Neural cell (in vitro differentiated cells): Measurements from ENCODE around the gene CAPZA2. TPM values are rescaled to one million over a fixed set of nuclear protein-coding genes. Genes with fewer than 3 reads are reported as not detected.

ENCODE experiments used
- H2AFZ ChIP-seq: fragments of 200-600, 300-800 bp; sonication (generic), shearing (Covaris generic); 2 replicates; pipeline ENCODE4 v1.6.0; 2014; ENCODE audit warnings: low read depth, mild to moderate bottlenecking, antibody characterized with exemption, low read length, moderate library complexity
- H3F3A ChIP-seq: fragments of 200-600 bp; shearing (Covaris generic); 2 replicates; pipeline ENCODE4 v1.6.1; 2016; ENCODE audit warnings: mild to moderate bottlenecking, moderate library complexity, mixed read lengths, antibody characterized with exemption, low read length; ENCODE audit not compliant: insufficient read depth, poor library complexity, severe bottlenecking
- H3K27ac ChIP-seq: fragments of 200-600, 300-800 bp; sonication (generic), shearing (Covaris generic); 2 replicates; pipeline ENCODE4 v1.5.1; 2014; ENCODE audit warnings: mild to moderate bottlenecking, low read length, moderate library complexity
- H3K27me3 ChIP-seq: fragments of 300-800, 200-600 bp; sonication (generic), shearing (Covaris generic); 2 replicates; pipeline ENCODE4 v1.6.0; 2014; ENCODE audit warnings: mild to moderate bottlenecking, low read depth, low read length, moderate library complexity; ENCODE audit not compliant: insufficient read depth
- H3K36me3 ChIP-seq: fragments of 300-800, 200-600 bp; sonication (generic), shearing (Covaris generic); 2 replicates; pipeline ENCODE4 v1.5.1; 2014; ENCODE audit warnings: mild to moderate bottlenecking, antibody characterized with exemption, low read length, moderate library complexity; ENCODE audit not compliant: insufficient read depth
- H3K4me2 ChIP-seq: fragments of 300-800, 200-600 bp; sonication (generic), shearing (Covaris generic); 2 replicates; pipeline ENCODE4 v1.6.0; 2014; ENCODE audit warnings: mild to moderate bottlenecking, low read length
- H3K4me3 ChIP-seq: fragments of 300-800, 200-600 bp; sonication (generic), shearing (Covaris generic); 2 replicates; pipeline ENCODE4 v1.5.1; 2014; ENCODE audit warnings: mild to moderate bottlenecking, low read length, moderate library complexity
- H3K79me2 ChIP-seq: fragments of 200-600 bp; shearing (Covaris generic); replicated peaks from 2 replicates; pipeline ENCODE4 v1.6.0; 2014; ENCODE audit warnings: mild to moderate bottlenecking, low read length, moderate library complexity; ENCODE audit not compliant: insufficient read depth
- H3K9ac ChIP-seq: fragments of 300-800, 200-600 bp; sonication (generic), shearing (Covaris generic); 2 replicates; pipeline ENCODE4 v1.6.1; 2016; ENCODE audit warnings: mild to moderate bottlenecking, low read length, mixed read lengths
- H3K9me2 ChIP-seq: fragments of 200-600 bp; shearing (Covaris generic); 2 replicates; pipeline ENCODE4 v1.6.1; 2016; ENCODE audit warnings: mild to moderate bottlenecking, low read length, mixed read lengths; ENCODE audit not compliant: insufficient read depth
- H3K9me3 ChIP-seq: fragments of 200-600, 300-800 bp; sonication (generic), shearing (Covaris generic); 2 replicates; pipeline ENCODE4 v1.6.1; 2016; ENCODE audit warnings: mild to moderate bottlenecking, mixed run types, low read length, moderate library complexity, mixed read lengths
- H4K20me1 ChIP-seq: fragments of 200-600 bp; shearing (Covaris generic); 2 replicates; pipeline ENCODE4 v1.6.1; 2016; ENCODE audit warnings: mild to moderate bottlenecking, mixed run types; ENCODE audit not compliant: insufficient read depth
- CTCF ChIP-seq: fragments of 450-650 bp; IDR thresholded peaks from 2 replicates; pipeline ENCODE4 v1.5.1; 2014; ENCODE audit warnings: antibody characterized with exemption, mild to moderate bottlenecking, moderate library complexity; ENCODE audit not compliant: poor library complexity, severe bottlenecking
- EP300 ChIP-seq: fragments of 450-650 bp; conservative IDR thresholded peaks from 2 replicates; pipeline ENCODE4 v1.6.1; 2014; ENCODE audit warnings: antibody characterized with exemption, mild to moderate bottlenecking, moderate library complexity; ENCODE audit not compliant: poor library complexity, severe bottlenecking
- EZH2 ChIP-seq: fragments of 200-600, 300-800 bp; shearing (Covaris generic), sonication (generic); IDR thresholded peaks from 2 replicates; pipeline ENCODE4 v1.6.1; 2014; ENCODE audit warnings: antibody characterized with exemption, low read length, borderline replicate concordance, mild to moderate bottlenecking; ENCODE audit not compliant: insufficient read depth, poor library complexity, severe bottlenecking
- MXI1 ChIP-seq: fragments of 450-650 bp; conservative IDR thresholded peaks from 2 replicates; pipeline ENCODE4 v1.6.1; 2014; ENCODE audit warnings: antibody characterized with exemption, mild to moderate bottlenecking; ENCODE audit not compliant: poor library complexity, severe bottlenecking
- POLR2AphosphoS5 ChIP-seq: IDR thresholded peaks from 2 replicates; pipeline ENCODE4 v1.6.1; 2012
- RAD21 ChIP-seq: fragments of 450-650 bp; conservative IDR thresholded peaks from 2 replicates; pipeline ENCODE4 v1.6.1; 2014; ENCODE audit warnings: antibody characterized with exemption, mild to moderate bottlenecking, moderate library complexity
- SMC3 ChIP-seq: fragments of 450-650 bp; conservative IDR thresholded peaks from 2 replicates; pipeline ENCODE4 v1.6.1; 2014; ENCODE audit warnings: antibody characterized with exemption, mild to moderate bottlenecking, moderate library complexity; ENCODE audit not compliant: poor library complexity
- TAF1 ChIP-seq: IDR thresholded peaks from 2 replicates; pipeline ENCODE4 v1.6.1; 2012; ENCODE audit warnings: low read depth
- polyA plus RNA-seq: library from polyadenylated mRNA; depleted of rRNA; stranded (reverse); fragments of >200 nt; gene quantifications from 2 replicates; pipeline ENCODE4 v1.2.3, GENCODE V29; 2014
- TF ChIP-seq, protein P1 (sequence below): IDR thresholded peaks from 2 replicates; pipeline ENCODE4 v1.6.1; 2012; ENCODE audit warnings: borderline replicate concordance

CAPZA2 gene
- polyA plus RNA-seq, 1 donor from 2014 or later, result 191 TPM

DNA sequence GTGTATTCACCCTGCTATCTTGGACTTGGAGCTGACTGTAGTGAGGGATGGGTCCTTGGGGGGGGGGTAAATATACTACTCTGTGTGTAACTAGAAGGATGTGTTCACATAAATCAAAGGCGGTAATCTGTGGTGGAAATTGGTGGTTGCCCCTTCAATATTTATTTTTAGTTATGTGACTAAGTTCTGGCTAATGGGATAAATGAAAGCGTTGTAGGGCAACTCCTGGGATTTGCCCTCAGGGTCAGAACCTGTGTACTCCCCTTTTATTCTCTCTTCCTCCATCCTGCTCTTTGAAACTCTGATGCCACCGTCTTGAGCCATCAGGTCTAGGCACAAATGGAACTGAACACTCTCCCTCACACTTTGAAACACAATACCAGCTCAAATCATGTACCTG lies 66.6 kb downstream of the CAPZA2 start:
- Histone ChIP-seq H3K4me3 (no peak overlapping the region), H3K27ac (no peak overlapping the region), H3K36me3 (no peaks in the 10 kb centered on the region), H3K27me3 (no peaks in the 10 kb centered on the region), H3K9ac (no peak overlapping the region), H3K4me2 (no peak overlapping the region), H3K9me2 (no peaks in the 10 kb centered on the region), H4K20me1 (no peaks in the 10 kb centered on the region), H3K9me3 (no peaks in the 10 kb centered on the region), H3F3A (no peaks in the 10 kb centered on the region), H3K79me2 (no peaks in the 10 kb centered on the region), H2AFZ (no peak overlapping the region)
- TF ChIP-seq, protein P1, sequence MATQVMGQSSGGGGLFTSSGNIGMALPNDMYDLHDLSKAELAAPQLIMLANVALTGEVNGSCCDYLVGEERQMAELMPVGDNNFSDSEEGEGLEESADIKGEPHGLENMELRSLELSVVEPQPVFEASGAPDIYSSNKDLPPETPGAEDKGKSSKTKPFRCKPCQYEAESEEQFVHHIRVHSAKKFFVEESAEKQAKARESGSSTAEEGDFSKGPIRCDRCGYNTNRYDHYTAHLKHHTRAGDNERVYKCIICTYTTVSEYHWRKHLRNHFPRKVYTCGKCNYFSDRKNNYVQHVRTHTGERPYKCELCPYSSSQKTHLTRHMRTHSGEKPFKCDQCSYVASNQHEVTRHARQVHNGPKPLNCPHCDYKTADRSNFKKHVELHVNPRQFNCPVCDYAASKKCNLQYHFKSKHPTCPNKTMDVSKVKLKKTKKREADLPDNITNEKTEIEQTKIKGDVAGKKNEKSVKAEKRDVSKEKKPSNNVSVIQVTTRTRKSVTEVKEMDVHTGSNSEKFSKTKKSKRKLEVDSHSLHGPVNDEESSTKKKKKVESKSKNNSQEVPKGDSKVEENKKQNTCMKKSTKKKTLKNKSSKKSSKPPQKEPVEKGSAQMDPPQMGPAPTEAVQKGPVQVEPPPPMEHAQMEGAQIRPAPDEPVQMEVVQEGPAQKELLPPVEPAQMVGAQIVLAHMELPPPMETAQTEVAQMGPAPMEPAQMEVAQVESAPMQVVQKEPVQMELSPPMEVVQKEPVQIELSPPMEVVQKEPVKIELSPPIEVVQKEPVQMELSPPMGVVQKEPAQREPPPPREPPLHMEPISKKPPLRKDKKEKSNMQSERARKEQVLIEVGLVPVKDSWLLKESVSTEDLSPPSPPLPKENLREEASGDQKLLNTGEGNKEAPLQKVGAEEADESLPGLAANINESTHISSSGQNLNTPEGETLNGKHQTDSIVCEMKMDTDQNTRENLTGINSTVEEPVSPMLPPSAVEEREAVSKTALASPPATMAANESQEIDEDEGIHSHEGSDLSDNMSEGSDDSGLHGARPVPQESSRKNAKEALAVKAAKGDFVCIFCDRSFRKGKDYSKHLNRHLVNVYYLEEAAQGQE, result no peak
- TF ChIP-seq RAD21 (no peak), CTCF (no peak), MXI1 (no peak), EP300 (no peak), EZH2 (no peak), POLR2AphosphoS5 (no peak), TAF1 (no peak), SMC3 (no peak)

GRCh38 chr7:116929914-116930913 lies 67.8 kb downstream of the CAPZA2 start:
- Histone ChIP-seq H3K9me3 (no peaks in the 10 kb centered on the region), H3K79me2 (no peaks in the 10 kb centered on the region), H3K9me2 (no peaks in the 10 kb centered on the region), H3F3A (no peaks in the 10 kb centered on the region), H2AFZ (no peak overlapping the region), H4K20me1 (no peaks in the 10 kb centered on the region), H3K27me3 (no peaks in the 10 kb centered on the region), H3K4me3 (no peak overlapping the region), H3K27ac (no peak overlapping the region), H3K36me3 (no peaks in the 10 kb centered on the region), H3K9ac (no peak overlapping the region), H3K4me2 (no peak overlapping the region)
- TF ChIP-seq, protein P1, result no peak
- TF ChIP-seq RAD21 (peak; percentile 86), EZH2 (no peak), TAF1 (no peak), CTCF (peak; percentile 91), POLR2AphosphoS5 (no peak), EP300 (no peak), MXI1 (no peak), SMC3 (peak; percentile 83)
